PC-3 (cell line): ENCODE measurements around the gene HTR1E. TPM values are rescaled to one million over a fixed set of nuclear protein-coding genes. Genes with fewer than 3 reads are reported as not detected.

Experiments
- ATAC-seq: fragments of 200-7000 bp; cut with Tn5 transposase; 2 replicates; pipeline ENCODE4 v1.9.1; 2020; ENCODE audit warnings: mild to moderate bottlenecking, moderate library complexity
- BruUV-seq: library from RNA; stranded (reverse); fragments of 400-500 nt; replicated peaks from 2 replicates; lab custom pipeline; 2021; lab: Mats Ljungman, UMichigan
- CTCF ChIA-PET: fragments of 300-600 bp; sonication (Branson Sonifier 250); formaldehyde crosslinking; loops from one replicate; lab custom pipeline; 2022; ENCODE audit warnings: antibody characterized with exemption; lab: Charles Lee
- POLR2A ChIA-PET: fragments of 300-600 bp; sonication (Branson Sonifier 250); formaldehyde crosslinking; loops from one replicate; lab custom pipeline; 2022; ENCODE audit warnings: antibody characterized with exemption; ENCODE audit not compliant: unreplicated experiment; lab: Charles Lee
- DNase-seq: peaks from one replicate; pipeline ENCODE4 v3.0.0-alpha.2; 2015
- H2AFZ ChIP-seq: fragments of 300-600 bp; sonication (generic); 2 replicates; pipeline ENCODE4 v1.6.0; 2016; ENCODE audit warnings: antibody characterized with exemption, low read length
- H3F3A ChIP-seq: fragments of 300-600 bp; sonication (generic); one replicate; pipeline ENCODE4 v1.6.0; 2017; ENCODE audit warnings: antibody characterized with exemption, low read length, control low read depth, mild to moderate bottlenecking; ENCODE audit not compliant: unreplicated experiment
- H3K27ac ChIP-seq: fragments of 300-600 bp; sonication (generic); 2 replicates; pipeline ENCODE4 v1.5.1; 2016; ENCODE audit warnings: mild to moderate bottlenecking, low read length
- H3K27me3 ChIP-seq: fragments of 300-600 bp; sonication (generic); 2 replicates; pipeline ENCODE4 v1.6.1; 2016; ENCODE audit warnings: low read length, mixed read lengths
- H3K36me3 ChIP-seq: fragments of 300-600 bp; sonication (generic); 2 replicates; pipeline ENCODE4 v1.6.1; 2016; ENCODE audit warnings: low read depth, mixed run types, low read length, mixed read lengths
- H3K4me1 ChIP-seq: fragments of 300-600 bp; sonication (generic); 2 replicates; pipeline ENCODE4 v1.5.1; 2016; ENCODE audit warnings: low read length; ENCODE audit not compliant: insufficient read depth
- H3K4me2 ChIP-seq: fragments of 300-600 bp; sonication (generic); 2 replicates; pipeline ENCODE4 v1.6.0; 2016; ENCODE audit warnings: low read length
- H3K4me3 ChIP-seq: fragments of 300-600 bp; sonication (generic); 2 replicates; pipeline ENCODE4 v1.5.1; 2016; ENCODE audit warnings: mild to moderate bottlenecking, low read length, mixed read lengths
- H3K79me2 ChIP-seq: fragments of 300-600 bp; sonication (generic); 2 replicates; pipeline ENCODE4 v1.6.1; 2017; ENCODE audit warnings: low read length, mixed read lengths
- H3K9ac ChIP-seq: fragments of 300-600 bp; sonication (generic); 2 replicates; pipeline ENCODE4 v1.6.0; 2016; ENCODE audit warnings: mild to moderate bottlenecking, low read length
- H3K9me2 ChIP-seq: fragments of 300-600 bp; sonication (generic); replicated peaks from 2 replicates; pipeline ENCODE4 v1.6.1; 2016; ENCODE audit warnings: mixed run types, low read length, mixed read lengths
- H3K9me3 ChIP-seq: fragments of 300-600 bp; sonication (generic); 2 replicates; pipeline ENCODE4 v1.6.1; 2016; ENCODE audit warnings: low read length, mixed read lengths
- H4K20me1 ChIP-seq: fragments of 300-600 bp; sonication (generic); 2 replicates; pipeline ENCODE4 v1.6.1; 2016; ENCODE audit warnings: low read length, mixed read lengths
- CTCF ChIP-seq: fragments of 300-600 bp; sonication (generic); conservative IDR thresholded peaks from 2 replicates; pipeline ENCODE4 v1.5.1; 2017; ENCODE audit warnings: antibody characterized with exemption, low read depth, mild to moderate bottlenecking, low read length
- EZH2 ChIP-seq: fragments of 300-600 bp; sonication (generic); IDR thresholded peaks from one replicate; pipeline ENCODE4 v1.6.1; 2017; ENCODE audit warnings: antibody characterized with exemption, mild to moderate bottlenecking, low read length; ENCODE audit not compliant: unreplicated experiment
- EZH2phosphoT487 ChIP-seq: fragments of 300-600 bp; sonication (generic); IDR thresholded peaks from 2 replicates; pipeline ENCODE4 v1.6.1; 2018; ENCODE audit warnings: mild to moderate bottlenecking, antibody characterized with exemption, low read length, borderline replicate concordance
- intact Hi-C: fragments of 100-400 bp; cut with micrococcal nuclease; formaldehyde crosslinking; loops from 2 replicates; pipeline ENCODE4 v1.9.0; 2023
- total RNA-seq: library from RNA; depleted of rRNA; stranded (reverse); fragments of >200 nt; gene quantifications from 2 replicates; pipeline ENCODE4 v1.2.3, GENCODE V29; 2014

HTR1E gene
- total RNA-seq, 1 experiment from 2014 or later = not detected

GRCh38 chr6:87045521-87046075, 108.3 kb downstream of the HTR1E start:
- no peaks in the 10 kb centered on the region for H4K20me1 ChIP-seq
- TF ChIP-seq EZH2 (no peak), EZH2phosphoT487 (no peak), CTCF (no peak)
- H3K9ac ChIP-seq = no peak overlapping the region
- DNase-seq (no peak), ATAC-seq (no peak)
- no peaks in the 10 kb centered on the region for H3K9me2 ChIP-seq
- H3K27me3 ChIP-seq = no peaks in the 10 kb centered on the region; the same call in 1 of the 2 replicates
- intact Hi-C loops = no loop called here
- no peaks in the 10 kb centered on the region for H3K9me3 ChIP-seq
- H3K36me3 ChIP-seq = no peaks in the 10 kb centered on the region
- H3K4me3 ChIP-seq = no peak overlapping the region
- no TSS peak for BruUV-seq
- no peak overlapping the region for H3K4me2 ChIP-seq
- no peak overlapping the region for H2AFZ ChIP-seq
- no peaks in the 10 kb centered on the region for H3K4me1 ChIP-seq
- H3F3A ChIP-seq = no peaks in the 10 kb centered on the region
- ChIA-PET POLR2A (no interaction called here), CTCF (no interaction called here)
- no peaks in the 10 kb centered on the region for H3K79me2 ChIP-seq
- no peak overlapping the region for H3K27ac ChIP-seq

GRCh38 chr6:87049779-87050178, 112.5 kb downstream of the HTR1E start:
- Histone ChIP-seq H3K4me2 (no peak overlapping the region), H3K4me1 (no peaks in the 10 kb centered on the region), H3K27me3 (no peaks in the 10 kb centered on the region; the same call in 1 of the 2 replicates), H3K36me3 (no peaks in the 10 kb centered on the region), H3K79me2 (no peaks in the 10 kb centered on the region), H3K27ac (no peak overlapping the region), H4K20me1 (no peaks in the 10 kb centered on the region), H3K4me3 (no peak overlapping the region), H2AFZ (no peak overlapping the region), H3K9me3 (no peaks in the 10 kb centered on the region), H3F3A (no peaks in the 10 kb centered on the region), H3K9ac (no peak overlapping the region), H3K9me2 (no peaks in the 10 kb centered on the region)
- no peak for ATAC-seq
- no peak for DNase-seq
- intact Hi-C loops = no loop called here
- no TSS peak for BruUV-seq
- ChIA-PET CTCF (no interaction called here), POLR2A (no interaction called here)
- no peak for TF ChIP-seq EZH2phosphoT487
- TF ChIP-seq CTCF = no peak
- no peak for TF ChIP-seq EZH2

- ChIA-PET CTCF (no interaction called here), POLR2A (no interaction called here)
- TF ChIP-seq CTCF = no peak
- no peak for TF ChIP-seq EZH2
- no peak for TF ChIP-seq EZH2phosphoT487
- Histone ChIP-seq H3K4me1 (no peaks in the 10 kb centered on the region), H4K20me1 (no peaks in the 10 kb centered on the region), H3F3A (no peaks in the 10 kb centered on the region), H2AFZ (no peak overlapping the region), H3K9me3 (no peaks in the 10 kb centered on the region), H3K9me2 (no peaks in the 10 kb centered on the region), H3K27ac (no peak overlapping the region), H3K36me3 (no peaks in the 10 kb centered on the region), H3K9ac (no peak overlapping the region), H3K27me3 (no peaks in the 10 kb centered on the region; the same call in 1 of the 2 replicates), H3K79me2 (no peaks in the 10 kb centered on the region), H3K4me3 (no peak overlapping the region), H3K4me2 (no peak overlapping the region)
- intact Hi-C loops = no loop called here
- DNase-seq (no peak), ATAC-seq (no peak)
- BruUV-seq = no TSS peak
These were observed 116.0 kb downstream of the HTR1E start for GRCh38 chr6:87053312-87053711.
